ENCODE results near the gene ST3GAL2.

ST3GAL2 gene

DNA sequence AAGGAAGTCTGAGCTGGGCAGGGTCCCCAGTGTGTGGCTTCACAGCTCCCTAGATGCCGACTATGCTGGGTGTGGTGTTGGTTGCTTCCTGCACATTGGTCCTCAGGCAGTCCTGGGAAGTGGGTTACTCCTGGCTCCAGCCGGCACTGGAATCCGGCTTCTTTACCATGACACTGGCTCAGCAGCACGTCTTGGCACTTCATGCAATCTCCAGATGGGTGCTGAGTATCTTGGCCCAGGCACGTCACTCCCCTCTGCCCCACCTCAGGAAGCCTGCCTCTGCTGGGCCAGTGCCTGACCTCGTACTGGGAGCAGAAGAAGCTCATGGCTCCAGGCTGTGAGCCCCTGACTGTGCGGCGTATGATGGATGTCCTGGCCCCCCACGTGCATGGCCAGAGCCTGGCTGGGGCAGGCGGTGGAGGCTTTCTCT lies 40.0 kb upstream of the ST3GAL2 start:
- H3K27ac ChIP-seq, result peak overlapping the region in 1 of 2 donors; percentile 1
- H3K4me3 ChIP-seq, result no peak overlapping the region
- TF ChIP-seq, protein P1, sequence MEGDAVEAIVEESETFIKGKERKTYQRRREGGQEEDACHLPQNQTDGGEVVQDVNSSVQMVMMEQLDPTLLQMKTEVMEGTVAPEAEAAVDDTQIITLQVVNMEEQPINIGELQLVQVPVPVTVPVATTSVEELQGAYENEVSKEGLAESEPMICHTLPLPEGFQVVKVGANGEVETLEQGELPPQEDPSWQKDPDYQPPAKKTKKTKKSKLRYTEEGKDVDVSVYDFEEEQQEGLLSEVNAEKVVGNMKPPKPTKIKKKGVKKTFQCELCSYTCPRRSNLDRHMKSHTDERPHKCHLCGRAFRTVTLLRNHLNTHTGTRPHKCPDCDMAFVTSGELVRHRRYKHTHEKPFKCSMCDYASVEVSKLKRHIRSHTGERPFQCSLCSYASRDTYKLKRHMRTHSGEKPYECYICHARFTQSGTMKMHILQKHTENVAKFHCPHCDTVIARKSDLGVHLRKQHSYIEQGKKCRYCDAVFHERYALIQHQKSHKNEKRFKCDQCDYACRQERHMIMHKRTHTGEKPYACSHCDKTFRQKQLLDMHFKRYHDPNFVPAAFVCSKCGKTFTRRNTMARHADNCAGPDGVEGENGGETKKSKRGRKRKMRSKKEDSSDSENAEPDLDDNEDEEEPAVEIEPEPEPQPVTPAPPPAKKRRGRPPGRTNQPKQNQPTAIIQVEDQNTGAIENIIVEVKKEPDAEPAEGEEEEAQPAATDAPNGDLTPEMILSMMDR (IDR thresholded peaks at IDR 0.05), result no peak
- DNase-seq (ENCODE audit: low spot score), result no peak

DNA sequence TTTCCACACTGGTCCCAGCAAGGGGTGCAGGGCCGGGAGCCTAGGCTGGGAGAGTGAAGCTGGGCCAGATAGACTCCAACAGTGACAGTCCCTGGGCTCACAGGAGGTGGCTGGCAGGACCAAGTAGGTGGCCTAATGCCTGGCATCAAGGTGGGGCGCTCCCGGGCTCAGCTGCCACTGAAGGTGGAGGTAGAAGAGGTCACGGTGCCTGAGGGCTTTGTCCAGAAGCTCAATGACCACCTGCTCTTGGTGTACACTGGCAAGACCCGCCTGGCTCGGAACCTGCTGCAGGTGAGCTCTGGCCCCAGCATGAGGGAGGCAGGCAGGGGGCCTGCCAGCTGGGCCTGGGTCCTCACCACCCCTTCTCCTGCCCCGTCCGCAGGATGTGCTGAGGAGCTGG lies 39.3 kb upstream of the ST3GAL2 start:
- no peak for DNase-seq (ENCODE audit: low spot score)
- Histone ChIP-seq H3K27ac (no peak overlapping the region), H3K4me3 (no peak overlapping the region)
- TF ChIP-seq, protein P1 (IDR thresholded peaks at IDR 0.05), result no peak

DNA sequence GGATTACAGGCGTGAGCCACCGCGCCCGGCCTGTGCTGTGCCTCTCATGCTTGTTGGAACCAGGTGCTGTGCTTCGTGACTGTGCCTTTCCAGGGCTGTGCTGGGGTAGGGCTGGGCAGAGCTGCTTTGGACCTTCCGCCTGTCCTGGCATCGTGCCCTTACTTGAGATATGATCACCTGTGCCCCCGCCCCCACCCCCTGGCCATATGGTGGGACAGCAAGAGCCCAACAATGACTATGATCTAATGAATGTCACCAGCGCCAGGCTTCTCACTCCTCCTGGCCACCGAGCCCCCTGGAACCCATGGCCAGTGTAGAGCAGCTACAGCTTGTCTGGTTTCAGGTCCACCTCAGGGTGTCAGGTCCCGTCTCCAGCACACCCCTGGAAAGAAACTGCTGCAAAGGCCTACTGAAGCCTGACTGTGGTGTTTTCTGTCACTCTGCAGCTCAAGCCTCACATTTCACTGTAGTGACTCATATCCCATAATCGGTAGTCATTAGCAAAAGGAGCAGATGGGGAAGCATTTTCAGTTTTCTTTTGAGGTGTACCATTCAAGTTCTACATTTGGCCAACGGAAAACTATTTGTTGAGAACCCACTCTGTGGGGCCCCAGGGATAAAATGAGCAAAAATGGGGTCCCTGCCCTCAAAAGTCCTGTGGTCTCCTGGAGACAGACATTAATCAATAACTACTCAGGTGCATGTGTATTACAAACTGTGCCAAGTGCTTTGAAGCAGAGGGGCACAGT lies 37.5 kb upstream of the ST3GAL2 start:
- TF ChIP-seq, protein P1 (IDR thresholded peaks at IDR 0.05), result no peak
- H3K27ac ChIP-seq, result peak overlapping the region in 1 of 2 donors; percentile 13
- no peak overlapping the region for H3K4me3 ChIP-seq
- DNase-seq (ENCODE audit: low spot score), result no peak

DNA sequence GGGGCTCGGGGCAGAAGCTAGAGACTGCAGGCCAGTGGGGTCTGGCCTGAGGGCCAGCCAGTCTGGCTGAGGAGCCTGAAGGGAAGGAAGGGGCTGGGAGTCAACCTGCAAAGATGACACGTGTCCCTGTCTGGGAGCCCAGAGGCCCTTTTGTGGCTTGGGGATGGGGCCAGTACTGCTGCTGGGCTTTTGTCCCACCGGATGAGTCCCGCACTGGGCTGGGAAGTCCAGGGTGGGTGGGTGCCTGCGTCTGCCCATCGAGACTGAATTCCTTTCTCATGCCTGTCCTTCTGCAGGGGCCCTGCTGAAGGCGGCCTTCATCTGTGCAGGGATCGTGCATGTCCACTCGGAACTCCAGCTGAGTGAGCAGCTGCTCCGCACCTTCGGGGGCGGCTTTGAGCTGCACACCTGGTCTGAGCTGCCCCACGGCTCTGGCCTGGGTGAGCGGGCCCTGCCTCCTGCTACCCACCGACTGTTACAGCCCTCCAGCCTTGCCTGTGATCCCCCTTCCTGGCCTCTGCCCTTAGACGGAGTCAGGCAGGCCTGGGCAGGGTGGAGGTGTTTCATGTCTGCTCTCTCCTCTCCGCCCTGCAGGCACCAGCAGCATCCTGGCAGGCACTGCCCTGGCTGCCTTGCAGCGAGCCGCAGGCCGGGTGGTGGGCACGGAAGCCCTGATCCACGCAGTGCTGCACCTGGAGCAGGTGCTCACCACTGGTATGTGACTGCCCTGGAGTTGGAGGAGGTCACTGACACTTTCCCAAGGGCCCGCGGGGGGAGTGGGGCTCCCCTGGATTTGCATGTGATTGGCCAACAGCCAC lies 36.4 kb upstream of the ST3GAL2 start:
- TF ChIP-seq, protein P1 (IDR thresholded peaks at IDR 0.05), result no peak
- DNase-seq (ENCODE audit: low spot score), result no peak
- H3K4me3 ChIP-seq, result no peak overlapping the region
- H3K27ac ChIP-seq, result no peak overlapping the region

DNA sequence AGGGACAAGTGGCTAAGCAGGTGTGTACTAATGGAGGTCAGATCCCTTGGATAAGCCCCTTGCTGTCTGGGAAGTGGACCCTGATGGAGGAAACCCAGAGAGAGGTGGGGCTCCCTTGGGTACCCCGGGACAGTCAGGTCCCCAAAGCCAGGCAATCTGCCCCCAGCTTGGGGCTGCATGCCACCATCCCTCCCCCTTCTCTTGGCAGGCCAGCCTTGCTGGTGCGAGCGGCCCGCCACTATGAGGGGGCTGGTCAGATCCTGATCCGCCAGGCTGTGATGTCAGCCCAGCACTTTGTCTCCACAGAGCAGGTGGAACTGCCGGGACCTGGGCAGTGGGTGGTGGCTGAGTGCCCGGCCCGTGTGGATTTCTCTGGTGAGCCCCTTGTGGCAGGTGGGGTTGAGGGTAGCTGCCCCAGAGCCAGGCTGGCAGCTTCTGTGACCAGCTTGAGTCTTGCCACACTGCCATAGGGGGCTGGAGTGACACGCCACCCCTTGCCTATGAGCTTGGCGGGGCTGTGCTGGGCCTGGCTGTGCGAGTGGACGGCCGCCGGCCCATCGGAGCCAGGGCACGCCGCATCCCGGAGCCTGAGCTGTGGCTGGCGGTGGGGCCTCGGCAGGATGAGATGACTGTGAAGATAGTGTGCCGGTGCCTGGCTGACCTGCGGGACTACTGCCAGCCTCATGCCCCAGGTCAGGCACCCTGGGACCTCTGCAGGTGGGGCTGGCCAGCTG lies 35.6 kb upstream of the ST3GAL2 start:
- TF ChIP-seq, protein P1 (IDR thresholded peaks at IDR 0.05), result no peak
- no peak for DNase-seq (ENCODE audit: low spot score)
- Histone ChIP-seq H3K4me3 (no peak overlapping the region), H3K27ac (no peak overlapping the region)

DNA sequence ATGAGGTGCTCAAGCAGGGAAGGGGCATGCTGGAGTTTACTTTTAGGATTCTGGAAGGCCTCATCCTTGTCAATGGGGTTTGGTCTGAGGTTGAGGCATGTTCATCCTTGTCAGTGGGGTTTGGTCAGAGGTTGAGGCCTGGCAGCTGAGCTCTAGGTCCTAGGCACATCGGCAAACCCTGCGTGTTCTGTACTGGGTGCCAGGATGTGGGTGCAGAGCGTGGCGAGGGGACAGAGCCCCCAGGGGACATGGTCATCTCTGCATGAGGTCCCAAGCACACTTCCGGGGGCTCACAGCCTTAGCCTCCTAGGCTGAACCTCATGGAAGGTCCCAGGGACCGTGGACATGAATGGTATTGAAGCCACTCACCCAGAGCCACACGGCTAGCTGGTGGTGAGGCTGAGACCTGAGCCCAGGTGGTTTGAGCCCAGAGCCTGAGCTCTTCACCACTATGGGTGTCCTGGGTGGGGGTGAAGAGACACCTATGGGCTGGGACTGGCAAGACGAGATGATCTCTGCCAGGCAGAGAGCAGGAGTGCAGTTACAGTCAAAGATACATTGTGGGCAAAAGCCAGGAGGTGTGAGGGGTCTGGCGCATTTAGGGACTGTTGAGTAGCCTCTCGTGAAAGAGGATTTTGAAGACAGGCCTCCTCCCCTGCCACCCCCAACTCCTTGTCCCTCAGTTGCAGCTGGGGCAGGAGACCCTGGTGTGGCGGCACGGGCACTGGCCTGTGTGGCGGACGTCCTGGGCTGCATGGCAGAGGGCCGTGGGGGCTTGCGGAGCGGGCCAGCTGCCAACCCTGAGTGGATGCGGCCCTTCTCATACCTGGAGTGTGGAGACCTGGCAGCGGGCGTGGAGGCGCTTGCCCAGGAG lies 34.8 kb upstream of the ST3GAL2 start:
- no peak for DNase-seq (ENCODE audit: low spot score)
- TF ChIP-seq, protein P1 (IDR thresholded peaks at IDR 0.05), result no peak
- Histone ChIP-seq H3K27ac (no peak overlapping the region), H3K4me3 (no peak overlapping the region)

Data from coronary artery (tissue), 2 donors.